Skeletal muscle satellite cell (primary cell): ENCODE measurements around the gene MLIP.

Source experiments
- H3K27me3 ChIP-seq: 2 replicates; pipeline ENCODE4 v1.7.0; 2013; ENCODE audit warnings: low read length; ENCODE audit not compliant: control insufficient read depth, insufficient read depth
- H3K36me3 ChIP-seq: 2 replicates; pipeline ENCODE4 v1.7.0; 2013; ENCODE audit warnings: mild to moderate bottlenecking, control low read depth, low read length; ENCODE audit not compliant: insufficient read depth
- H3K4me1 ChIP-seq: 2 replicates; pipeline ENCODE4 v1.7.0; 2013; ENCODE audit warnings: low read length; ENCODE audit not compliant: control insufficient read depth, insufficient read depth
- H3K4me2 ChIP-seq: 2 replicates; pipeline ENCODE4 v1.7.0; 2013; ENCODE audit warnings: mild to moderate bottlenecking, low read length
- H3K4me3 ChIP-seq: 2 replicates; pipeline ENCODE4 v1.7.0; 2013; ENCODE audit warnings: low read length
- H3K9ac ChIP-seq: 2 replicates; pipeline ENCODE4 v1.7.0; 2013; ENCODE audit warnings: mild to moderate bottlenecking, low read depth, low read length, moderate library complexity
- H3K9me3 ChIP-seq: replicated peaks from 2 replicates; pipeline ENCODE4 v1.7.0; 2013; ENCODE audit warnings: mild to moderate bottlenecking, control low read depth, low read length

MLIP gene

GRCh38 chr6:54097753-54098152, 13.5 kb upstream of the MLIP start:
- Histone ChIP-seq H3K9ac (no peak overlapping the region), H3K27me3 (no peaks in the 10 kb centered on the region), H3K36me3 (no peaks in the 10 kb centered on the region), H3K4me1 (no peaks in the 10 kb centered on the region), H3K4me3 (no peak overlapping the region), H3K9me3 (no peaks in the 10 kb centered on the region), H3K4me2 (no peak overlapping the region)

- Histone ChIP-seq H3K4me1 (no peaks in the 10 kb centered on the region), H3K9ac (no peak overlapping the region), H3K36me3 (no peaks in the 10 kb centered on the region), H3K9me3 (no peaks in the 10 kb centered on the region), H3K27me3 (no peaks in the 10 kb centered on the region), H3K4me3 (no peak overlapping the region), H3K4me2 (no peak overlapping the region)
Measured at GRCh38 chr6:54098450-54099044, 12.7 kb upstream of the MLIP start.

- no peak overlapping the region for H3K4me3 ChIP-seq
- no peak overlapping the region for H3K9ac ChIP-seq
- H3K4me1 ChIP-seq, result no peaks in the 10 kb centered on the region
- no peaks in the 10 kb centered on the region for H3K9me3 ChIP-seq
- H3K4me2 ChIP-seq, result no peak overlapping the region
- no peaks in the 10 kb centered on the region for H3K27me3 ChIP-seq
- no peaks in the 10 kb centered on the region for H3K36me3 ChIP-seq
Measured at GRCh38 chr6:54099225-54099624, 12.0 kb upstream of the MLIP start.

GRCh38 chr6:54100411-54101006, 10.7 kb upstream of the MLIP start:
- H3K4me1 ChIP-seq, result no peaks in the 10 kb centered on the region
- no peak overlapping the region for H3K4me2 ChIP-seq
- H3K36me3 ChIP-seq, result no peaks in the 10 kb centered on the region
- no peaks in the 10 kb centered on the region for H3K9me3 ChIP-seq
- H3K4me3 ChIP-seq, result no peak overlapping the region
- H3K27me3 ChIP-seq, result no peaks in the 10 kb centered on the region
- H3K9ac ChIP-seq, result no peak overlapping the region

- no peak overlapping the region for H3K4me2 ChIP-seq
- no peaks in the 10 kb centered on the region for H3K27me3 ChIP-seq
- H3K9me3 ChIP-seq, result no peaks in the 10 kb centered on the region
- no peaks in the 10 kb centered on the region for H3K36me3 ChIP-seq
- no peak overlapping the region for H3K9ac ChIP-seq
- no peaks in the 10 kb centered on the region for H3K4me1 ChIP-seq
- no peak overlapping the region for H3K4me3 ChIP-seq
Measured at GRCh38 chr6:54102238-54102637, 9.0 kb upstream of the MLIP start.

- Histone ChIP-seq H3K9me3 (no peaks in the 10 kb centered on the region), H3K27me3 (no peaks in the 10 kb centered on the region), H3K4me1 (no peaks in the 10 kb centered on the region), H3K9ac (no peak overlapping the region), H3K4me2 (no peak overlapping the region), H3K36me3 (no peaks in the 10 kb centered on the region), H3K4me3 (no peak overlapping the region)
Measured at GRCh38 chr6:54103497-54103896, 7.7 kb upstream of the MLIP start.

GRCh38 chr6:54106727-54107126, 4.5 kb upstream of the MLIP start:
- H3K36me3 ChIP-seq, result no peaks in the 10 kb centered on the region
- no peak overlapping the region for H3K4me2 ChIP-seq
- H3K9ac ChIP-seq, result no peak overlapping the region
- H3K4me3 ChIP-seq, result no peak overlapping the region
- H3K27me3 ChIP-seq, result no peaks in the 10 kb centered on the region
- H3K4me1 ChIP-seq, result peaks cover 5% of the 10 kb centered on the region
- H3K9me3 ChIP-seq, result no peaks in the 10 kb centered on the region

- Histone ChIP-seq H3K4me1 (peaks cover 14% of the 10 kb centered on the region), H3K27me3 (no peaks in the 10 kb centered on the region), H3K9me3 (no peaks in the 10 kb centered on the region), H3K4me2 (no peak overlapping the region), H3K36me3 (no peaks in the 10 kb centered on the region), H3K4me3 (no peak overlapping the region), H3K9ac (no peak overlapping the region)
Measured at GRCh38 chr6:54107470-54108090, 3.7 kb upstream of the MLIP start.

GRCh38 chr6:54108271-54108670, 3.0 kb upstream of the MLIP start:
- H3K27me3 ChIP-seq, result no peaks in the 10 kb centered on the region
- H3K4me2 ChIP-seq, result no peak overlapping the region
- H3K9ac ChIP-seq, result no peak overlapping the region
- H3K4me1 ChIP-seq, result peaks cover 20% of the 10 kb centered on the region
- H3K36me3 ChIP-seq, result no peaks in the 10 kb centered on the region
- H3K9me3 ChIP-seq, result no peaks in the 10 kb centered on the region
- no peak overlapping the region for H3K4me3 ChIP-seq

- Histone ChIP-seq H3K9me3 (no peaks in the 10 kb centered on the region), H3K9ac (no peak overlapping the region), H3K4me1 (peaks cover 30% of the 10 kb centered on the region), H3K4me3 (no peak overlapping the region), H3K36me3 (no peaks in the 10 kb centered on the region), H3K27me3 (no peaks in the 10 kb centered on the region), H3K4me2 (no peak overlapping the region)
Measured at GRCh38 chr6:54109586-54109985, 1.7 kb upstream of the MLIP start.

- no peaks in the 10 kb centered on the region for H3K36me3 ChIP-seq
- no peaks in the 10 kb centered on the region for H3K27me3 ChIP-seq
- no peaks in the 10 kb centered on the region for H3K9me3 ChIP-seq
- H3K4me1 ChIP-seq, result peaks cover 30% of the 10 kb centered on the region
- no peak overlapping the region for H3K9ac ChIP-seq
- H3K4me2 ChIP-seq, result peak overlapping the region; percentile 17
- H3K4me3 ChIP-seq, result no peak overlapping the region
Measured at GRCh38 chr6:54112151-54112650, 958 bp downstream of the MLIP start.

- Histone ChIP-seq H3K4me3 (no peak overlapping the region), H3K36me3 (no peaks in the 10 kb centered on the region), H3K9ac (no peak overlapping the region), H3K9me3 (no peaks in the 10 kb centered on the region), H3K27me3 (no peaks in the 10 kb centered on the region), H3K4me2 (no peak overlapping the region), H3K4me1 (peaks cover 30% of the 10 kb centered on the region)
Measured at GRCh38 chr6:54114991-54115390, 3.7 kb downstream of the MLIP start.
